PFSK-1 (cell line): ENCODE data around the gene COL1A2.
A peak's percentile ranks its signal among the peaks of the same experiment; 100 is the strongest.

Source experiments
- FOXP2 ChIP-seq: optimal IDR thresholded peaks from 2 replicates; pipeline ENCODE3; 2011; ENCODE audit warnings: borderline replicate concordance, control low read depth, inconsistent platforms; ENCODE audit not compliant: insufficient read depth; ENCODE audit errors: extremely low read length, extremely low read depth
- POLR2AphosphoS5 ChIP-seq: IDR thresholded peaks from 2 replicates; pipeline ENCODE4 v1.6.1; 2012; ENCODE audit warnings: low read depth, mild to moderate bottlenecking, control low read depth, low read length, moderate library complexity
- SIN3A ChIP-seq: IDR thresholded peaks from 2 replicates; pipeline ENCODE4 v1.6.1; 2012; ENCODE audit warnings: mild to moderate bottlenecking, low read length, moderate library complexity, borderline replicate concordance; ENCODE audit not compliant: insufficient read depth
- TAF1 ChIP-seq: IDR thresholded peaks from 2 replicates; pipeline ENCODE4 v1.6.1; 2012; ENCODE audit warnings: low read length, control low read depth, borderline replicate concordance; ENCODE audit not compliant: insufficient read depth
- TF ChIP-seq, protein P1 (sequence below), 2 experiments: IDR thresholded peaks; 2 replicates each; pipeline versions ENCODE4 v1.6.1 to v1.8.0; 2011 to 2012; ENCODE audit warnings: low read depth in 2 of 2, low read length in 2 of 2, control low read depth in 1 of 2, inconsistent platforms in 1 of 2, mild to moderate bottlenecking in 1 of 2, moderate library complexity in 1 of 2; ENCODE audit not compliant: insufficient read depth in 1 of 2

Gene COL1A2

DNA sequence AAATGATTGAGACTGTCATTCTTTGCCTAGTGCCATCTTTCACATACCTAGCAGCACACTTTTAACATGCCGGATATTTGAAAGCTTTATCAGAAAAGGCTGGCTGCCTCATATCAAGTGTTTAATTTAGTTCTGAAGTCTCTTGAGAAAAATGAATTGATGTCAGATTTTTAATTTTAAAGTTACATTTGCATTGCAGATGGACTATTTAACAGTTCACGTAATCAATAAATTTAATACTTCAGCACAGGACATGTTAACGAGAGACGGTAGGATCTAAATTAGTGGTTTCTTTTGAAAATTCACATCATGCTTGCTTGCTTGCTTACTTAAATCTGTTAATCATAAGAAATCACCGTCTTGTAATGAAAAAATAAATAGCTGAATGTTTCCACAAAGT lies 51.6 kb downstream of the COL1A2 start:
- TF ChIP-seq, protein P1, sequence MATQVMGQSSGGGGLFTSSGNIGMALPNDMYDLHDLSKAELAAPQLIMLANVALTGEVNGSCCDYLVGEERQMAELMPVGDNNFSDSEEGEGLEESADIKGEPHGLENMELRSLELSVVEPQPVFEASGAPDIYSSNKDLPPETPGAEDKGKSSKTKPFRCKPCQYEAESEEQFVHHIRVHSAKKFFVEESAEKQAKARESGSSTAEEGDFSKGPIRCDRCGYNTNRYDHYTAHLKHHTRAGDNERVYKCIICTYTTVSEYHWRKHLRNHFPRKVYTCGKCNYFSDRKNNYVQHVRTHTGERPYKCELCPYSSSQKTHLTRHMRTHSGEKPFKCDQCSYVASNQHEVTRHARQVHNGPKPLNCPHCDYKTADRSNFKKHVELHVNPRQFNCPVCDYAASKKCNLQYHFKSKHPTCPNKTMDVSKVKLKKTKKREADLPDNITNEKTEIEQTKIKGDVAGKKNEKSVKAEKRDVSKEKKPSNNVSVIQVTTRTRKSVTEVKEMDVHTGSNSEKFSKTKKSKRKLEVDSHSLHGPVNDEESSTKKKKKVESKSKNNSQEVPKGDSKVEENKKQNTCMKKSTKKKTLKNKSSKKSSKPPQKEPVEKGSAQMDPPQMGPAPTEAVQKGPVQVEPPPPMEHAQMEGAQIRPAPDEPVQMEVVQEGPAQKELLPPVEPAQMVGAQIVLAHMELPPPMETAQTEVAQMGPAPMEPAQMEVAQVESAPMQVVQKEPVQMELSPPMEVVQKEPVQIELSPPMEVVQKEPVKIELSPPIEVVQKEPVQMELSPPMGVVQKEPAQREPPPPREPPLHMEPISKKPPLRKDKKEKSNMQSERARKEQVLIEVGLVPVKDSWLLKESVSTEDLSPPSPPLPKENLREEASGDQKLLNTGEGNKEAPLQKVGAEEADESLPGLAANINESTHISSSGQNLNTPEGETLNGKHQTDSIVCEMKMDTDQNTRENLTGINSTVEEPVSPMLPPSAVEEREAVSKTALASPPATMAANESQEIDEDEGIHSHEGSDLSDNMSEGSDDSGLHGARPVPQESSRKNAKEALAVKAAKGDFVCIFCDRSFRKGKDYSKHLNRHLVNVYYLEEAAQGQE (IDR thresholded peaks at IDR 0.05; ENCODE audit: insufficient read depth in 1 of 2, low read depth in 2 of 2, low read length in 2 of 2), result no peak
- no peak for TF ChIP-seq FOXP2
- TF ChIP-seq POLR2AphosphoS5, result no peak
- no peak for TF ChIP-seq SIN3A
- no peak for TF ChIP-seq TAF1

DNA sequence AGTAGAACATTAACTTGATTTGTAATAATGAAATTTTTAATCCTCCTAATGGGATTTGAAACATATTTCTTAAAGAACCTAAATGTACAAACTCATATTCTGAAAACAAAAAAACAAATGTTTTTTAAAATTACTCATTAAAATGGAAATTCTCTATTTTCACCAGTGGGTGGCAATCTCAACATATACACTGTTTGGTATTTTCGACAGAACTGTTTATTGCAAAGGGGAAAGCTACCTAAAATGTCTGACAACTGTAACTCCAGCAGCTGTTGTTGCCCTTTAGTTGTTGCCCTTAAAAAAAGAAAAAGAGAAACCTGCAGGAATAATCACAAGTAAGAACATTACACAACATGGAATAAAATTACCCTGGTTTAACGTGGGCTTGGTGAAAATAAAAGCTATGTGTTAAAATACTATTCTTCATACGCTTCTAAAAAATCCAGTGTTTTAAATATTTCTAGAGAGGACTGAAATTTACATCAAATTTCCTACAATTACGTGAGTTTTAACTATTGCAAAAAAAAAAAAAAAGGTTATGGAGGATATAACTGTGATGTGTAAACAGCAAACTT lies 54.5 kb downstream of the COL1A2 start:
- TF ChIP-seq POLR2AphosphoS5 (no peak), FOXP2 (no peak), TAF1 (0 out of 2 replicates have a peak, but pooled peaks have one; percentile 16), SIN3A (no peak)
- TF ChIP-seq, protein P1 (IDR thresholded peaks at IDR 0.05; ENCODE audit: insufficient read depth in 1 of 2, low read depth in 2 of 2, low read length in 2 of 2), result no peak

DNA sequence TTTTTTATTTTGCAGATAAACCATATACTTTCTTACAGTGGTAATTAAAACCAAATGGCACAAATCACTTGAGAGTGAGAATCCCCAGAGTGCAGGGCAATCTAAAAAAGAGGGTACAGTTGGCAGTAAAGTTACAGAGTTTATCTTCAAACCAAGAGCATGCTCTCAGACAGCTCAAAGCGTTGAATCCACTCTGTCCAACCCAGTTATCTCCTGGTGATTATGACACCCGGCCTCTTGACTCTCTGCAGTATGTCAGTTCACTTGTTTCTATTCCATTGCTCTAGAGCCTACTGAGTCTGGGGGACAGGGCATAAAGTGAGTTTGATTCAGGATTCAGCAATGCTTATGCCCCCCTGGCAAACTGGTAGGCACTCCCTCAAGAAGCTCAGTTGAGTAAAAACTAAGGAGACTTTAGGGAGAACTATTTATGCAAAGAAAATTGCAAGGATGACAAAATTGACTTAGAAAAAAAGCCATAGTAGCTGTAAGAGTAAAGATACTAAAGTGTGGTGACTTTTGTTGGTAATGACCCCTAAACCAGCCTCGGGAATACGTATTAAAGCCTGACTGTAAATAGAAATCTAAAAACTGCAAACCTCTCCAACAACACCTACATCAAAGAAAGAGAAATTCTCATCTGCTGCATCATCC lies 55.5 kb downstream of the COL1A2 start:
- TF ChIP-seq, protein P1 (IDR thresholded peaks at IDR 0.05; ENCODE audit: insufficient read depth in 1 of 2, low read depth in 2 of 2, low read length in 2 of 2), result no peak
- TF ChIP-seq TAF1 (no peak), SIN3A (no peak), FOXP2 (no peak), POLR2AphosphoS5 (no peak)

DNA sequence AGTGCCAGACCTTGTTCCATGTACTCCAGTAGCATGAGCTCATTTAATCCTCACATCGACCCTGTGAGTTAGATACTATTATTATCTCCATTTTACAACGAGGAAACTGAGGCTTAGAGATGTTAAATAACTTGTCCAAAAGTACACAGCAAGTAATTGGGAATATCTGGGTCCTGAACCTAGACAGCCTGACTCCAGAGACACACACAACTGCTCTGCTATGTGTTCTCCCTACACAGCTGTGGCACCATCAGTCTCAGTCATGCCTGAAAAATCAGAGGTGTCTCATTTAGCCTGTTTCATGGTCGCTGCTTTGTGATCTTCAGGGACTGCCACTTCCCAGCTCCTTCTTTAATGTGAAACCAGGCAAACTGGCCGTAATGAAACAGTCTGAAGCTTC lies 56.5 kb downstream of the COL1A2 start:
- TF ChIP-seq, protein P1 (IDR thresholded peaks at IDR 0.05; ENCODE audit: insufficient read depth in 1 of 2, low read depth in 2 of 2, low read length in 2 of 2), result no peak
- TF ChIP-seq TAF1 (no peak), POLR2AphosphoS5 (no peak), FOXP2 (no peak), SIN3A (no peak)

DNA sequence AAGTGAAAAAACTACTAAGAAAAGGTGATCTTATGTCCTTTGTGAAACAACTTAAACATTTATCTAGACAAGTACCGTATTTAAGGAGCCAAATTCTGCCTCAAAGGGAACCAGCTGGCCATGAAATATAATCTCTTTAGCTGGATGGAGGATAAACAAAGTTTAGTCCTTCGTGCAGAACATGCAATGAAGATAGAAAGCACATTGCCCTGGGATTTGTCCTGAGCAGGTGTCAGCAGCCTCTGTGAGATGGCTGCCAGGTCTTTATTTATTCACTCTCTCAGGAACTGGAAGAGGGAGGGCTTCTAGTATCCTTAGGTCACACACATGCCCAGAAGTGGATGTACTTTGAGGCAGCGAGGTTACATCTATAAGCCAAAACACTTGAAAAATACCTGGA lies 57.5 kb downstream of the COL1A2 start:
- TF ChIP-seq POLR2AphosphoS5, result no peak
- no peak for TF ChIP-seq FOXP2
- TF ChIP-seq SIN3A, result no peak
